Activated T-cell treated with anti-CD3 and anti-CD28 coated beads, Interleukin-2, amount 50 U/mL, for 72 hours (primary cell): ENCODE data around the gene FAM50B. TPM values are rescaled to one million over a fixed set of nuclear protein-coding genes. Genes with fewer than 3 reads are reported as not detected.

ENCODE experiments used
- ATAC-seq, 2 donors: fragments of 150-1000 bp; cut with Tn5 transposase; replicated peaks in 1 of 2; 2 replicates each; pipeline ENCODE4 v1.10.0; 2021; ENCODE audit warnings: moderate library complexity in 2 of 2, mild to moderate bottlenecking in 1 of 2
- DNase-seq, 2 donors: peaks; one replicate each; pipeline ENCODE4 v3.0.0; 2021 to 2022; ENCODE audit warnings: mixed read lengths in 1 of 2
- H3K27ac Mint-ChIP-seq: one replicate; pipeline ENCODE4 v1.8.0; 2022; ENCODE audit warnings: mild to moderate bottlenecking, moderate library complexity, mixed read lengths
- H3K27me3 Mint-ChIP-seq: one replicate; pipeline ENCODE4 v1.8.0; 2022; ENCODE audit warnings: low read depth, mixed read lengths
- H3K36me3 Mint-ChIP-seq, 2 donors: one replicate each; pipeline ENCODE4 v1.8.0; 2022; ENCODE audit warnings: mixed read lengths in 2 of 2, mild to moderate bottlenecking in 1 of 2; ENCODE audit not compliant: insufficient read depth in 2 of 2
- H3K4me1 Mint-ChIP-seq: one replicate; pipeline ENCODE4 v1.8.0; 2022; ENCODE audit warnings: low read depth, mixed read lengths
- H3K4me3 Mint-ChIP-seq, 2 donors: one replicate each; pipeline ENCODE4 v1.8.0; 2022; ENCODE audit warnings: mild to moderate bottlenecking in 2 of 2, mixed read lengths in 2 of 2, moderate library complexity in 2 of 2
- H3K9me3 Mint-ChIP-seq, 2 donors: one replicate each; pipeline ENCODE4 v1.8.0; 2022; ENCODE audit warnings: mixed read lengths in 2 of 2
- total RNA-seq, 2 donors: library from RNA; stranded (reverse); gene quantifications; one replicate each; pipeline ENCODE4 v1.2.3, GENCODE V29; 2022

FAM50B gene
- total RNA-seq, 2 donors from 2014 or later, result 8.1 to 8.2 TPM

DNA sequence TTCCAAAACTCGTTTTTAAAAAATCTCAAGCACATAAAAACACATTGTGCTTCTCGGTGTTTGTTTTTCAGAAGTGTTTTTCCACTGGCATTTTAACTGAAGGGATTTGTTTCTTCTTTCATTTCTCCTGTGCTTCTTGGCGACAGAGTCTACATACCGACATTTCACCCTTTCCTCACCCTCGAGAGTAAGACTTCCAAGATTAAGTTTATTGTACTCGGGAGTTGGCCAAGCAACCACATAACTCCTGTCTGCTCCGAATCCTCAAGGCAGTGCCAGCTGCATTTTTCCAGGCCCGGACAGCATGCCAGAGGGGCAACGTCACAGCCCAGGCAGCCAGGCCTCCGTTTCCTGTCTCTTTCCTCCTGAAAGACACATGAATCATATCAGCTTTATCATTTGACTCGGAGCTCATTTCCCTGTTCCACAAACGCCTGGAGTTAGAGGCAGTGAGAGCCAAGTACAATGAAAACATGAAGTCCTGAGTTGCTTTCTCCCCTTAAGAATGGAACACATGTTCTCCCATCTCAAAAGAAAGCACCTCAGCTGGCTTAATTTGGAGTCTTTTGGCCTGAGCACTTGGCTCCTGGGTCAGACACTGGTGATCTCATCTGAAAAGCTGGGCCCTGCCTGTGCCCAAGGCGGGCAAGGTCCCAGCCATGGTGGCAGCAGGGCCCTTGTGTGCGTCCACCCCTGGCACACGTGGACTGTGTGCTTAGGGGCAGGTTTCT lies 23.2 kb upstream of the FAM50B start:
- Mint-ChIP-seq H3K36me3 (no peaks in the 10 kb centered on the region), H3K27ac (no peak overlapping the region), H3K9me3 (no peaks in the 10 kb centered on the region), H3K4me1 (no peaks in the 10 kb centered on the region), H3K4me3 (no peak overlapping the region), H3K27me3 (no peaks in the 10 kb centered on the region)
- DNase-seq (no peak), ATAC-seq (no peak)

DNA sequence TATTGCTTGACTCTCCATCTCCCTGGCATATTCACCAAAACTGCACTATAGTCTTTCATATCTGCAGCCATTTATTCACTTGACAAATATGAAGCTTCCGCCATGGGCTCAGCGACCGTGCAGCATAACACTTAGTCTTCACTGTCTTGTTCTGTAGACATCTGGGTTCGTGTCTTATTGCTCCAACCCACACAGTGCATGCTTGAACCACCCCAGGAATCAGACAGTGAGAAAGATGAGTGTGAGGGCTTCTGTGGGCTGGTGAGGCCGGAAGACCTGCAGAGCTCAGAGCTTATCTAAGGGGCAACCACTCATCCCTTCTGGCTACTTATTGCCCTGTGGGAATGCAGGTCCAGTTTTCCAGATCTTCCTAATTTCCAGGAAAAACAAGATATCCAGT lies 19.9 kb upstream of the FAM50B start:
- Mint-ChIP-seq H3K27me3 (peaks cover 6% of the 10 kb centered on the region), H3K36me3 (no peaks in the 10 kb centered on the region)

DNA sequence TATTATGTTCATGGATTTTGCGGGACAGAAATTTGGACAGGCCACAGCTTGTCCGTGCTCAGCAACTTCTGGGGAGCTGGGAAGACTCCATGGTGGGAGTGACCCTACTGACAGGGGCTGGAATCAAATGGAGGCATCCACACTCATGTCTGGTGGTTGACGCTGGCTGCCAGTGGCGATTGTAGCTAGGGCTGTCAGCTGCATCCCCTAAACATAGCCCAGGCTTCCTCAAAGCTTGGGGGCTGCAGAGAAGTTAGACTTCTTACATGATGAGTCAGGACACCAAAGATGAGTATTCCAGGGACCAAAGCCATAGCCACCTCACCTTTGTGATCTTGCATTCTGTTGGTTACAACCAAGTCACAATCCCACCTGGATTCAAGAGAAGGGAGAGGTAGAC lies 18.4 kb upstream of the FAM50B start:
- DNase-seq (no peak), ATAC-seq (no peak)
- Mint-ChIP-seq H3K9me3 (no peaks in the 10 kb centered on the region), H3K36me3 (no peaks in the 10 kb centered on the region), H3K27ac (no peak overlapping the region), H3K4me1 (peaks cover 2% of the 10 kb centered on the region), H3K4me3 (no peak overlapping the region), H3K27me3 (peaks cover 6% of the 10 kb centered on the region)

More for the DNA sequence above, 19.9 kb upstream of the FAM50B start:
- ATAC-seq (no peak), DNase-seq (no peak)
- H3K4me1 Mint-ChIP-seq, result no peaks in the 10 kb centered on the region
- no peak overlapping the region for H3K4me3 Mint-ChIP-seq
- H3K9me3 Mint-ChIP-seq, result no peaks in the 10 kb centered on the region
- H3K27ac Mint-ChIP-seq, result no peak overlapping the region

DNA sequence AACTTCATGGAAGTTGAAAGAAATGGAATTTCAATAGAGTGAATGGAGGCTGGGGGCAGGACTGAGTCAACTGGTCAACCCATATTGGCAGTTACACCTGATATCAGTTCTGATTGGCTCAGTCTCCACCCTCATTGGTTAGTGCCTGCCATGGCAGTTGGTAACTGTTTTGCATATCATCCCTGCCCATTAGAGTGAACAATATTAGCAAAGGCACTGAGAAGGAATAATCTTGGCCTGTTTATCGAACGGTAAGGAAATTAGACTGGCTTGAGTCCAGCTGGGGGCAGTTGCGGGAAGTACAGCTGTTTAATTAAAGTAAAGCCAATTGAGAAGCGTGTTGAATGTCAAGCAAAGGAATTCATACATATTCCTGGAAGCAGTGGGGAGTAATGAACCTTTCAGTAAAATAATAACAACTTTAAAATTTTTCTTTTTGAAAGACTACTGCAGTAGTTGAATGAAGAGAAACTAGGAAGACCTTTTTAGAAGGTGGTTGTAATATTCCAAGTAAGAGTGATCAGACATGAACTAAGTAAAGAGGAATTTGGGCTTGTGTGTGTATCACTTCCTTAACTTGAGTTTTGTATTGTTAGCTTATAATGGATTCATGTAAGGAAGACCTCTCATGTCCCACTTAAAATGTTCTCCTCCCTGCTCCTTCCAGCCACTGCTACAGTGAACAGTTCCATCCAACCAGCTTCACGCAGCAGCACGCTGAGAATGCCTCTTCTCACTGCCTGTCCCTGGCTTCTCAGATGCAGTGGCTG lies 17.2 kb upstream of the FAM50B start:
- H3K27ac Mint-ChIP-seq, result no peak overlapping the region

DNA sequence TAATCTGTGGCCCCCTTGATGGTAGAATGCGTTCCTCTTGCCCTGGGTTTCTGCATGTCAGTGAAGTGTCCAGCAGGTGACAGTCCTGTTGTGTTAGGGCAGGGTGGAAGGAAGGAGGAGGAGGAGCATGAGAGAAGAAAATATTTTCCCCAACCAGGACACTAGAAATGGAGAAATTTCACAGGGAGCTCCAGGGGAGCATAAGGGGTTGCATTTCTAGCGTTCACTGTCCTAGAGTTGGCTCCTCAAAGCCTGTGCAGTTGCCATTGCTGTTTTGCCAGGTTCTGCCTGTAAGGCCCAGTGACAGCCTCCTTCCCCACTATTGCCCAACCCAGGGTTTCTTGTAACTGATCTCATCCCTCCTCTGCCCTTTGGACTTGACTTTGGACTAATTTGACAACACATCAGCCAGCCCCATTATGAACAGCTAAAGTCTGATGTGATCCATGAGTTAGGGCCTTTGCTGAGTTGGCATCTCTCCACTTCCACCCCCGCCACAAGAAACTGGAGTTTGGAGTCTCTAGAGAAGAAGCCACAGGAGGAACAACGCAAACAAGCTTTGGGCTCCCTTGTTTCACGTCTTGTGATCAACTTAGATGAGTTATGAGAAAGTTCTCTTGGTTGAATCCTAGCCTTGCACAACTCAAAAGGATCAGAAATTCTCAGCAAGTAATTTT lies 14.0 kb upstream of the FAM50B start:
- no peak for ATAC-seq
- Mint-ChIP-seq H3K4me1 (peaks cover 4% of the 10 kb centered on the region), H3K9me3 (no peaks in the 10 kb centered on the region), H3K4me3 (no peak overlapping the region), H3K27me3 (peaks cover 13% of the 10 kb centered on the region), H3K36me3 (no peaks in the 10 kb centered on the region), H3K27ac (no peak overlapping the region)
- no peak for DNase-seq

More for the DNA sequence above, 17.2 kb upstream of the FAM50B start:
- H3K36me3 Mint-ChIP-seq, result no peaks in the 10 kb centered on the region
- no peak for DNase-seq
- no peak overlapping the region for H3K4me3 Mint-ChIP-seq
- peaks cover 12% of the 10 kb centered on the region for H3K27me3 Mint-ChIP-seq
- H3K4me1 Mint-ChIP-seq, result peaks cover 4% of the 10 kb centered on the region
- no peaks in the 10 kb centered on the region for H3K9me3 Mint-ChIP-seq
- no peak for ATAC-seq

DNA sequence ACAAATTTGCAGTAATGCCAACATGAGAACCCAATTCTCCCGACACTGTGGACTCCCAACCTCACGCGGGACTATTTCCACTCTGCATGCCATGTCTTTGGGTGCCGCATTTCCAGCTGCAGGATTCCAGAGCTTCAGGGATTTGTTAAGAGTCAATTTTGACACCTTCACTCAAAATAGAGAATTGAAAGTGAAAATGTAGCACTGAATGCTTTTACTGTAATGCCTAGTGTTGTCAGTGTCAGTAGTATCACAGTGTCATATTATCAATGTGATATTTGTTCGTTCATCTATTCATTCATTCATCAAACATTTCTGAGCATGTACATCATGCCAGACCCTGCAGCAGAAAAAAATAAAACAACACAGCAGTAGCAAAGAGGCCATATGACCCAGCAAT lies 13.4 kb upstream of the FAM50B start:
- Mint-ChIP-seq H3K36me3 (no peaks in the 10 kb centered on the region), H3K27ac (no peak overlapping the region), H3K4me1 (peaks cover 4% of the 10 kb centered on the region), H3K27me3 (peaks cover 13% of the 10 kb centered on the region), H3K9me3 (no peaks in the 10 kb centered on the region), H3K4me3 (no peak overlapping the region)
- ATAC-seq (no peak), DNase-seq (no peak)

DNA sequence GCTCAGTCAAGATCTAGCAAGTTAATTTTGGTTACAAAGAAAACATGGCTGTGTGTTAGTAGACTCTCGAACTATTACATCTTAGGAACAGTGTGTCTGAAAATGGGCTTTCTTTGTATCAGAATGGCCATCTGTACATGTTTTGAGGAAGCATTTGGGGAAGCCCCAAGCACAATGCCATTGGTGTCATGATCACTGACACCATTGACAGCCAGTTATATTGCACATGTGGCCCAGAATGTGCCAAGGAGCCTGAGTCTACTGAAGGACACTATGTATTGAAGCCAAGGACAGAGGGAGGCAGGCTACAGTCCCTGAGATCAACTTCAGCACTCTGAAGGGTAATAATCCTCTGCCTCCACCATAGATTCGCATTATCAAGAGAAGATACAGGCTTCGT lies 12.6 kb upstream of the FAM50B start:
- H3K4me1 Mint-ChIP-seq, result peaks cover 4% of the 10 kb centered on the region
- no peak for DNase-seq

DNA sequence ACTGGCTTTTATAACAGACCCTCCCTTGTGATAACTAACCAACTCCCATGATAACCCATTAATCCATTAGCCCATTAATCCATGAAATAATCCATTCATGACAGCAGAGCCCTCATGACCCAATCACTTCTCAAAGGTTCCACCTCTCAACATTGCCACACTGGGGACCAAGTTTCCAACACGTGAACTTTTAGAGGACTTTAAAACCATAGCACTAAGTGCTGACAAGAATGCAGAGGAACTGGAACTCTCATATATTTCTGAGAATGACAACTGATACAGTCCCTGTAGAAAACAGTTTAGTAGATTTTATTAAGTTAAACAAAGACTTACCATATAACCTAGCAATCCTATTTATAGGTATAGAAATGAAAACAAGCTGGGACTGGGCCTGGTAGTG lies 11.4 kb upstream of the FAM50B start:
- DNase-seq (no peak), ATAC-seq (no peak)
- Mint-ChIP-seq H3K9me3 (no peaks in the 10 kb centered on the region), H3K27me3 (peaks cover 7% of the 10 kb centered on the region), H3K4me3 (no peak overlapping the region), H3K4me1 (peaks cover 4% of the 10 kb centered on the region), H3K36me3 (no peaks in the 10 kb centered on the region), H3K27ac (no peak overlapping the region)

More for the DNA sequence above, 12.6 kb upstream of the FAM50B start:
- no peak for ATAC-seq
- Mint-ChIP-seq H3K4me3 (no peak overlapping the region), H3K9me3 (no peaks in the 10 kb centered on the region), H3K36me3 (no peaks in the 10 kb centered on the region), H3K27ac (no peak overlapping the region), H3K27me3 (peaks cover 12% of the 10 kb centered on the region)

DNA sequence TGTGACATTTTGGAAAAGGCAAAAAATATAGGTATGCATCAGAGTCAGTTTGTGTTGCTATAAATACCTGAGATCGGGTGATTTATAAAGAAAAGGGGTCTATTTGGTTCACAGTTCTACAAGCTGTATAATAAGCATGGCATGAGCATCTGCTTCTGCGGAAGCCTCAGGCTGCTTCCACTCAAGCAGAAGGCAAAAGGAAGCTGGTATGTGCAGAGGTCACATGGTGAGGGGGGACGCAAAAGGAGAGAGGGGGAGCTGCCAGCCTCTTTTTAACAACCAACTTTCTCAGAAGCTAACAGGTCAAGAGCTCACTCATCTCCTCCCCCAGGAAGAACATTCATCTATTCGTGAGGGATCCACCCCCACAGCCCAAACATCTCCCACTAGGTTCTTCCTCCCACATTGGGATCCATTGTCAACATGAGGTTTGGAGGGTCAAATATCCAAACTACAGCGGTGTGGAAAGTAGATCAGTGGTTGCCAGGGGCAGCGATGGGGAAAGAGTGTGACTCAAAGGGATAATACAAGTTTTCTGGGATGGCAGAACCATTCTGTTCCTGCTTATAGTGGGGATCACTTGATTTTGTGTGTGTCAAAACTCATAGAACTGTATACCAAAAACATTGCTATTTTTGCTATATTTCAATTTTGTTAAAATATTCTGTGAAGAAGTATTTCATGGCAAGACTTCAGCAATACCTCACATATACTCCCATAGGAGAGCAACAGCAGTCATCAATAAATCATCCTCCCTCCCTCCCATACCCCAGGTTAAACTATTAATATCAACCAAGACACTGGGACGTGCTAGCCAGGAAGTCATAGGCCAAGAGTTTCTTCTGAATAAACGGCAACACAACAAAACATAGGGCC lies 9.9 kb upstream of the FAM50B start:
- no peak for DNase-seq
- Mint-ChIP-seq H3K36me3 (no peaks in the 10 kb centered on the region), H3K27ac (no peak overlapping the region), H3K9me3 (no peaks in the 10 kb centered on the region), H3K4me1 (peaks cover 9% of the 10 kb centered on the region), H3K4me3 (no peak overlapping the region), H3K27me3 (peaks cover 7% of the 10 kb centered on the region)
- no peak for ATAC-seq

DNA sequence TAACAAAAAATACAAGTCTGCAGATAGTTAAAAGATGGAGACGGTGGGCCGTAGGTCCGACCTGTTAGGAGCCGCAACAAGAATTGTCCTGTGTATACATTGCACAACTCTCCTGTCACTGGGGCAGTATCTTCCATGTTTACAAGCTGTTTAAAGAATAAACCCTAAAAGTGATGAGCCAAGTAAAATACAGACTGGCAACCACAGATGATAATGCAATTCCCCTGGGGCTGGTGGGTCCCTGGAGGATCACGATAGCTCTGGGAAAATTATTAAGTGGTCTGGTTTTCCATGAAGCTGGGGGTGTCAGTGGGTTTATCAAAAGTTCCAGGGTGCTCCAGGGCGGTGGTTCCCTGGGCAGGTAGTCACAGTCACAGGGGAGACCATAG lies 8.1 kb upstream of the FAM50B start:
- H3K4me3 Mint-ChIP-seq, result no peak overlapping the region
- peaks cover 5% of the 10 kb centered on the region for H3K4me1 Mint-ChIP-seq
- no peaks in the 10 kb centered on the region for H3K36me3 Mint-ChIP-seq
- peaks cover 7% of the 10 kb centered on the region for H3K27me3 Mint-ChIP-seq
- ATAC-seq, result no peak
- no peak overlapping the region for H3K27ac Mint-ChIP-seq
- H3K9me3 Mint-ChIP-seq, result no peaks in the 10 kb centered on the region
- no peak for DNase-seq

DNA sequence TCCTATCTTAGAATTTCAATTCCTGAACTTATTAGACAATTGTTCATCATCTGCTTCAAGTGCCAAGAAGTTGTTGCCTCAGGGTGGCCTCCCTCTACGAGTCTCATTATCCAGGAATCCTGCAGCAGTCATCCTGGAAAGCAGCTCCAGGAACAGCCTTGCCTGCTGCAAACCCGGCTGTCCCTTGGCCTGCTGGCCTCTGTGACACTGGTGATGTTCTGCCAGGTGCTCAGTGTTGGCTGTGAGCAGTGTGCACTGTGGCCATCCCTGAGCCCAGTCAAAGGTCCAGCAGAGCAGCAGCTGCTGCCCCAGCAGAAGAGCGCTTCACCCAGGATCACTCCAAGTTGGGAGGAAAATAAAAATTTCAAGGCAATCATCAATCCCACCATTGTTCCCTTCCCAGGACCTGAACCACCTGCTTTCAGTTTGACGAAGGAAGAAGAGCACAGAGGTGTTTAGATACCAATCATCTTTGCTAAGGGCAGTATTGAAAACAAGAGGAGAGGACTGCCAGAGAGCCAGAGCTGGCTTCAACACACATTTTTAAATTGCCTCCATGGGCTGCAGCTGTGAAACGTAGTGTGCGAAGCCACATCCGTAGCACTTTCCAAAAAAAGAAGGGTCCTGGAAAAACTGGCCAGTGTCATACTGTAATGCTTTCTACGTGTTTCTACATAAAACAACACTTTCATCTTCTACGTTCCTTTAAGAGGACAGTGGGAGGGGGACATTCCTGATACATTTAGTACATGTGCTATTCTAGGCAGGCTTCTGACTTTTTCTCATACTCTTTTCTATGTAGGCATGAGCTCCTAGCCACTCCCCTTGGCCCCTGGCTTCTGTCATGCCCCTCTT lies 7.2 kb upstream of the FAM50B start:
- ATAC-seq (no peak), DNase-seq (no peak)
- Mint-ChIP-seq H3K36me3 (no peaks in the 10 kb centered on the region), H3K27ac (no peak overlapping the region), H3K9me3 (no peaks in the 10 kb centered on the region), H3K27me3 (peaks cover 1% of the 10 kb centered on the region), H3K4me1 (peaks cover 5% of the 10 kb centered on the region), H3K4me3 (no peak overlapping the region)
